Right renal pelvis (tissue), 4 donors: Measurements from ENCODE around the gene TUBB2B. TPM values are rescaled to one million over a fixed set of nuclear protein-coding genes. Genes with fewer than 3 reads are reported as not detected.
"Not testable (repeated sequence)": the region's sequence is repeated elsewhere in the genome, so short reads cannot be mapped to it uniquely, and the experiment has no call there.

Experiments
- DNase-seq, 4 donors: peaks; one replicate each; pipeline ENCODE4 v3.0.0-alpha.2; 2013; ENCODE audit warnings: low read depth in 4 of 4, low spot score in 3 of 4, missing footprints in 1 of 4
- polyA plus RNA-seq, 4 donors: library from polyadenylated mRNA; unstranded; fragments of 120-200 nt; gene quantifications; one replicate each; pipeline ENCODE4 v1.2.1, GENCODE V29; 2013; ENCODE audit not compliant: insufficient read length in 4 of 4

TUBB2B gene
- polyA plus RNA-seq, 4 donors: 102 to 141 (median 121) TPM

DNA sequence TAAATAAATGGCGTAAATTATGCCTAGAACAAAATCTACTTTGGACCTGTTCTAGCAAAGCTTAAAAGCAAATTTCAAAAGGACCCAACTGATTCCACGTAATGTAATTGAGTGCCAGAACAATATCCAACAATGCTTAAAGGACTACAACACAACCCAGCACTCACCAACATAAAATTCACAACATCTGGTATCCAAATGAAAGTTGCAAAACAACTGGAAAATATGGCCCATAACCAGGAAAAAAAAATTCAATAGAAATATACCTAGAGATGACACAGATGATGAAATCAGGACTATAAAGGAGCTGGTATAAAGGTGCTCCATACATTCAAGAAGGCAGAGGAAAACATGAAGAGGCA, 14.1 kb downstream of the TUBB2B start:
- no peak for DNase-seq

DNA sequence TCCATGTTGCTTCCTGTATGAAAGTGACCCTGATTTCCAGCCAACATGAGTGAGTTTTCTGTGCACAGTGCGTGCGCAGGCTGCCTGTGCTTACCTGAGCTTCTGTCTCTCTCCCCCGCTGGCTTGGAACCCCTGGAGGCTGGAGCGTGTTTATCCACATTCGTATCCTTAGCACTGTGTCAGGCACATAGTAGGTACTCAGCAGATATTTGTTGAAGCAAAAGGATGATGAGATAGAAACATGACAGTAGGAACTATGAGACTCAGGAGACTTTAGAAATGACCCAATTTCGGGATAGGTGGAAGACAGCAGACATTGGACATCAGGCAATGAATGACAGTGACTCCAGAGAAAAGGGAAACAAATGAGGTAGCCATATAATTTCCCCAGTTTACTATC, 15.2 kb downstream of the TUBB2B start:
- no peak for DNase-seq

DNA sequence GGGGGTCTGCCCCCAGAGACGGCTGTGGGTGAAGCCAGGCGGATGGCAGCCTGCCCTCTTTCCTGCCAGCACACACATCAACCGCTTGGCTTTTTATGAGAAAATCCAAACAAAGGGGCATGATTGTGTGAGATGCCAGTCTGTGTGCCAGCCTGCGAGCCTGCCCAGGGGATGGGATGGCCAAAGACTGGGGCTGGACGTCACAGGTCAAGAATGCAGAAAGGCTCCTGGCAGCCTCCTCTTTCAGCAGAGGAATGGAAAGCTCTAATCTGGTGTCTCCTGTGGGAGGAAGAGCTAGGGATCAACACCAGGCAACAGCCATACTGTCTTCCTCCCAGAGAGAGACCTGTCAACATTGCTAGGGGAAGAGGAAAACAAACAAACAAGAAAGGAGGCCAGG, 15.8 kb downstream of the TUBB2B start:
- DNase-seq: no peak

DNA sequence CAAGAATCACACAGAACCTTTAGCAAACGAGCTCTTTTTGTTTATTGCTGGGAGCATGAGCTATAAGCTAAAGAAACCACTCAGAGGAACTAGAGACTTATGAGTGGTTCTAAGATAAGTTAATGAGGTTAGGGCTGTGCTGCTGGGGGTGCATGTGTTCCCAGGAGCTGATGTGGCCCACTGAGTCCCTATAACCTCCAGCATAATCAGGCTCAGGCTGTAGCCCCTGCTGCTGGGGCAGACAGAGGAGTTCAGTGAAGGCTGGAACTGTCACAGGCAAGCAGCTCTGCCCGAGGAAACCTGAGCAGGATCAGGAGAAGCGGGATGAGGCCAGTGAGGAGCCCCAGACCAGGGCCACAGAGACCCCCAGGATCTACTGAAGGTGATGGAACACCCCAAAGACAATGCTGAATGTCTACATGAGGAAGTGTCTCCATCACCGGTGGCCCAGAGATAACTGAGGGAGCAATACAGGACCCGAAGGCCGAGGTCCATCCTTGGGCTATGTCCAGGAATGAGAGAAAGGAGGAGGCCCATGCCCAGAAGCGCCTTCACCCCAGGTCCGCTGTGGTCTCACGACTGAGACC, 17.3 kb downstream of the TUBB2B start:
- no peak for DNase-seq

DNA sequence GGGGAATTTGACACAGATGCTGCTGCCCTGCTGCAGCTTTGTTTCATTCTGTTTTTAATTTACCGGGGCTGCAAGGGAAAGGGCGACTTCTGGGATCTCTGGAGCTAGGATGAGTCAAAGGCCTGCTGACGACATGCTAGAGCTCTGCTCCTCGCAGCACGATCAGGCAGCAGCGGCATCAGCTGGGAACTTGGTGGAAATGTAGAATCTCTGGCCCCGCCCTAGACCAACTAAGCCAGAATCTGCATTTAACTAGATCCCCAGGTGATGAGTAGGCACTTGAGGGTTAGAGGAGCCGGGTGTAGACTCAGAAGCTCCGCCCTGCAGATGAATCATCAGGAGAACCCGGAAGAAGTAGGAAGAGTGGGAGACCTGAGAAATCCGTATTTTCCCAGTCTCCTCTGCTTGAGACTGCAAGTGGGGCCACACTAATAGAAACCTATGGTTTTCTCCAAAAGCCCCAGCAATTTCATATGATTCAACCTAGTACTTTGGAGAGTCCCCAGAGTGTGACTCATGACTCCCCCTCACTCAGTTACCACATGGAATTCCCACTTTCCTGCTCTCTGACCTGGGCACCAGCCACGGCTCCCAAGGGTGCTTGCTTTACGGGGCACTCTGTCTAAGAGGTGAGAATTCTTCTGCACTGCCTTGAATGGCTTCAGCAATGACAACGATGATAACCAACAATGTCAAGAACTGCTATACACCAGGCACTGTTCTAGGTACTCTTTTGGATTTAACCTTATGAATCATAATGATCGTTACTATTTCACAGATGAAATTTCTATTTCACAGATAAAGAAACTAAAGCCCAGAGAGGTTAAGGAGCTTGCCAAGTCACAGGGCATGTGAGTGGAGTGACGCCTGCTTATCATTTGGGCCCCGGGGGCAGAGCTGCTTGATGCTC, 18.1 kb downstream of the TUBB2B start:
- DNase-seq: no peak

DNA sequence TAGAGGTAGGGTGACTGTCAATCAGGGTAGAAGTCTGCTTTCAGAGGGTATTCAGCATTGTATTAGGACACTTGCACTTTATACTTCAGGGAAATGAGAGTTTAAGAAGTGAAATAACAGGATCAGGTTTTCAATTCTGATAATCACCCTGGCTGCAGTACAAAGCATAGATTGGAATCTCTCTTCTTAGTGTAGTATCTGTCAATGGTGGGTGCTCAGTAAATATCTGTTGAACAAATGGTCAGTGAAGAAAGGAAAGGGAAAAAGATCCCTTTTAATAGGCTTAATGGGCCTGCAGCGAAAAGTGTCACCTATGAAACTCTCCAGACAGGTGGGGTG, 18.7 kb downstream of the TUBB2B start:
- DNase-seq: no peak

DNA sequence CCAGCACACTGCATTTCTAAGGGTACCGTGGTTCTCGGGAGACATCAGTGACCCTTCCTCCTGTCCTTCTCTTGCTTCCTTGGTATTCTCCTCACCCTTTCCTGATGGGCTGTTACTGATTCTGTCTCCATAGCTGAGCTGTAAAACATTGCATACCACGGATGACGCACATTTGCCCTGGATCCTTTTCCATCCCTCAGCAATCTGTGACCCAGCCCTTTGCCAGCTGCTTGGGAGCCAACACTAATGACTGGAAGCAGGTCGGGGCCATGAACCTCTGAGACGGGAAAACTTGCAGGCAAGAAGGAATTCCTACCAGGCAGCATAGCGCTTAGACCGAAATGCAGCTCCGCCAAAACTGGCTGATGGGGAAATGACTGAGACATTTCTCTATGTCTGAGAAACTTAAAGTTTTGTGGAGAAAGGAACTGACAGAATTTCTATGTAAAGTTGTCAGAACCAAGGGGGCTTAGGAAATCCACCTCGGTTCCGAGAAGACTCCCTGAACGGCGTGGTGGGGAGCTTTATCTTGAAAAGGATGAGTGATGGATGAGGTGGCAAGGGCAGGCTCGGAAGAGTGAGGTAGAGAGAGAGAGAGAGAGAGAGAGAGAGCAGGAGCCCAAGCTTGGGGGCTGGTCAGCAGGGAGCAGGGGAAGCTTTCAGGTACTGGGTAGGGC, 19.2 kb downstream of the TUBB2B start:
- DNase-seq: no peak

DNA sequence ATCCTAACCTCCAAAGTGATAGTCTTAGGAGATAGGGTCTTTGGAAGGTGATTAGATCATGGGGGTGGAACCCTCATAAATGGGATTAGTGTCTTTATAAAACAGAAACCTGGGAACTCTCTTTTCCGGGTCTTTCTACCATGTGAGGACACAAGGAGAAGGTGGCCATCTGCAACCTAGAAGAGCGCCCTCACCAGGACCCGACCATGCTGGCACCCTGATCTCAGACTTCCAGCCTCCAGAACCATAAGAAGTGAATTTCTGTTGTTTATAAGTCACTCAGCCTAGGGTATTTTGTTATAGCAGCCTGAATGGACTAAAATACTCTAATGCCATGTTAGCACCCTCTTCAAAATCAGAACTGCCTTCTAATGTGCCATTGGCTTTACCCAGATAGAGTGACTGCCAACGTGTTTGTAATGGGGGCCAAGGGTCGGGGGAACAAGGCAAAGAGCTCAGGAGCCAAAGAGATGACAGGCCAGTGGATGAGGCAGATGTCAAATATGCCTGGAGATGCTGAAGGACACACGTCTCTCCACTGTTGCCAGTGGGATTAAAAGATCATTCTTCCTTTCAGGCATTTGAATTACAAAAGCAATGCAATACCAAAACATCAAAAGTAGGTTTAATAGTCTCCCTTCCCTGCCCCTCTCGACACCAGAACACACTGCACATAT, 21.0 kb downstream of the TUBB2B start:
- DNase-seq: no peak

DNA sequence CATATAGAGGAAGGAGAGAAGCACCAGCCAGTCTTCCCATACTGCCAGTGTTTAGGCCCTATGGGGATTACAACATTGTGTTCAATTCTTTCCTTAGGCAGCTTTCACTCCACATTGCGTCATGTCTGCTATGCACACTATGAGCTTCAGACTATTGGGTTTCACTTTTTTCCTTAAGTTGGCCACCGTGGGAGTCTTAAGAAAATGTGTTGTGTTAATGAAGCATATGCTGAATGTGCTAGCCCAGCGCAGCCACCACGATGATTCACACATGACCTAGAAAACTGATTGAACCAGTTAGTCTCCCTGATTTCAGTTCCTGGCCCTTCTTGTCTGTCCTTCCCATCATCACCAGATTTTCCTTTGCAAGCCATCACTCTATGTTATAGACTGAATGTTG, 21.5 kb downstream of the TUBB2B start:
- no peak for DNase-seq

DNA sequence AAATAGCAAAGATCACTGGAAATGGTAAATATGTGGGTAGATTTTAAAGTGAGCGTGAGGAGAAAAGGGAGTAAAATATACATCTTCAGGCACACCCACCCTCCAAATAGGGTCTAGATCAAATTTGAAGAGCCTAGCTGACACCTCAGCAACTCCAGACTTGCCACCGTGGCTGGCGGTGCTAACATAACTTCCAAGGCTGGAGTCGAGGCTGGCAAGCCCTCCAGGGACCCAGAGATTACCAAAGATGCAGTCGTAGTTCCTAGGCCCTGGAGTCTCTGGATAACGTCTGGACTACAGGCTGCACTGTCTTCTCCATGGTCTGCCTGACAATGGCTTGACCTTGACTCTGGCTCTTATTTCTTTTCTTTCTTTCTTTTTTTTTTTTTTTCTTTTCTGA, 22.5 kb downstream of the TUBB2B start:
- no peak for DNase-seq

DNA sequence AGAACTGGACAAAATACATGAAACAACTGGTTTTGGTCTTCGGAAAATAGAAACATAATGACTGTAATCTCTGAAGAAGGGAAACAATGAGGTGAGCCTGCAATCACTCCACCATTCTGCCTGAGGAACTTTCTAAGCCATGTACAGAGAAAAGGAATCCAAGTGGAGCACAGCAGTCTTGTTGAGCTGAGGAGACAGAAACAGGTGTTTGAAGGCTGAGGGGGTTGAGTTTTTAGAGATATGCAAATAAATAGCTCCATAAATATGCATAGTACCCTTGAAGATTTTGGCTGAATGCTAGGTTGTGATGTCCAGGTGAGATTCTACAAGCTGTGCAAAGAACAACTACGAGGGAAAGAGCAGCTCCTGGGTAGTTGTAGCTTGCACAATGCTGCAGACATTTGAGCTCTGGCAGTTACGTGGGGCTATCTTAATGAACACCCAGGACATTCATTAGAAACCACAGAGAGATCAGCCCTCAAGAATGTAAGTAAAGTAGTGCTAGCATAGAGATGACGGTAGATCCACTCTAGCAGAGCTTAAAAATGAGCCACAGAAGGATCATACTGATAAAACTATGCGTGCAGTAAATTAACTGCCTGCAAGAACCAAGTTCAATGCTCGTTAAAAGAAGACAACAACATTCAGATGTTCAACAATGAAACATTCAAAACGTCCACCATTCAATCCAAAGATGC, 24.3 kb downstream of the TUBB2B start:
- no peak for DNase-seq

DNA sequence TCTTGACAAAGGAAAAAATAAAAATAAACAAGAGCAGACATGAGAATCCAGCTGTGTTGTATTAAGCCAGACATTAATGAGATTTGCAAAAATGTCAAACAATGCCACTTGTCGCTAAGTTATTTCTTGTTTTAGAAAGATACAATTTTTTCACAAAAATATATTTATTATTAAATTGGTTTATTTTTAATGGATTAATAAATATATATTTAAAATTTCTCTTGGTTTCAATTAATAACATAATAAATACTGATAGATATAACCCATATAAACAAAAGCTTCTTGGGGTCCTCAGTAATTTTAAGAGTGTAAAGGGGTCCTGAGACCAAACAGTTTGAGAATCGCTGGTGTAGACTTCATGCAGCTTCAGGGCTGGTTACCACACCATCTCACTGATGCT, 26.1 kb downstream of the TUBB2B start:
- DNase-seq: no peak

DNA sequence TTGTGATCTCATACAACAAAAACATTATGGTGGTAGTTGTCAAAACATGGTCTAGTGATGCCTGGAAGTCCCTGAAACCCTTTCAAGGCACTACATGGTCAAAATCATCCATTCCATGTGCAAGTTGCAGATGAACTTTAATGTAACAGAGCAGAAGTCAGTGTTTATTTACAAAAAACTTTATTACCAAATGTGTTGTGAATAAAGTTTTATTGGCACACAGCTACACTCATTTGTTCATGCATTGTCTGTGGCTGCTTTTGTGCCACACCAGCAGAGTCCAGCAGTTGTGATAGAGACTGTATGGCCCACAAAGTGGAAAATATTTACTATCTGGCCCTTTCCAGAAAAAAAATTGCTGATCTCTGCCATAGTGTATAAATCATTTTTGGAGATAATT, 26.8 kb downstream of the TUBB2B start:
- no peak for DNase-seq

DNA sequence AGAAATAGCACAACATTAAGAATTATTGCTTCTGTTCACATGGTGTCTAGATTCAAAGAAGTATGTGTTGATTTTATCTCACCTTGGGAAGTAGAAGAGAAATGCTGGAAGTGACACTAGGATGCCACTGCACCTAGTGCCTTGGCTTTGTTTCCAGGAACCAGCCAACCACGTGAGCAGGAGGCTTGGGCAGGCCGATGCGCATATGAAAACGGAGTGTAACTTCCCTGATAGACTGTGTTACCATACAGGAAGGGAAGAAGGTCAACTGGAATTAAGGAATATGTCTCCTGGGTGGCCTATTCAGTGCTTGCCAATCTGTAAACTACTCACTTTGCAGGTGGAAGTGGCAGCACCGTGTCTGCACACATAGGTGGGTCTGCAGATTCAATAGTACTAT, 28.1 kb downstream of the TUBB2B start:
- DNase-seq: no peak

DNA sequence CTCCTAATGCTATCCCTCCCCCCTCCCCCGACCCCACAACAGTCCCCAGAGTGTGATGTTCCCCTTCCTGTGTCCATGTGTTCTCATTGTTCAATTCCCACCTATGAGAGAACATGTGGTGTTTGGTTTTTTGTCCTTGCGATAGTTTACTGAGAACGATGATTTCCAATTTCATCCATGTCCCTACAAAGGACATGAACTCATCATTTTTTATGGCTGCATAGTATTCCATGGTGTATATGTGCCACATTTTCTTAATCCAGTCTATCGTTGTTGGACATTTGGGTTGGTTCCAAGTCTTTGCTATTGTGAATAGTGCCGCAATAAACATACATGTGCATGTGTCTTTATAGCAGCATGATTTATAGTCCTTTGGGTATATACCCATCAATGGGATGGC, 29.7 kb downstream of the TUBB2B start:
- not testable (repeated sequence) for DNase-seq

DNA sequence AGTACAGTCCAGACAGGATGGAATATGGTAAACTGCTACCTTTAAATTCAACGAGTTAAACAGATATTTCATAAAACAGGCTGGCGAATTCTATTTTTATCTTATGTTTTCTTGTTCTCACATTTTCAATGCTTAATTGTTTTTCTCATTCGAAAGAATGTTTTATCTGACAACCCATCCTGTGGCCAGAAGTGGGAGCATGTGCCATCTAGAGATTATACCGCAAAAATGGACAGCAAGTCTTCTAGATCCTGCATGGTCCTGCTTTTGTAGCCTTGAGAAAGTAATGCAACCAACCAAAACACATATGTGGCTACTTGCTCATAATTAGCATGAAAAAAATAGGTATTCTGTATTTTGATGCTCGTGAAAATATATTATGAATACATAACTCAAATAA, 30.7 kb downstream of the TUBB2B start:
- DNase-seq: no peak

DNA sequence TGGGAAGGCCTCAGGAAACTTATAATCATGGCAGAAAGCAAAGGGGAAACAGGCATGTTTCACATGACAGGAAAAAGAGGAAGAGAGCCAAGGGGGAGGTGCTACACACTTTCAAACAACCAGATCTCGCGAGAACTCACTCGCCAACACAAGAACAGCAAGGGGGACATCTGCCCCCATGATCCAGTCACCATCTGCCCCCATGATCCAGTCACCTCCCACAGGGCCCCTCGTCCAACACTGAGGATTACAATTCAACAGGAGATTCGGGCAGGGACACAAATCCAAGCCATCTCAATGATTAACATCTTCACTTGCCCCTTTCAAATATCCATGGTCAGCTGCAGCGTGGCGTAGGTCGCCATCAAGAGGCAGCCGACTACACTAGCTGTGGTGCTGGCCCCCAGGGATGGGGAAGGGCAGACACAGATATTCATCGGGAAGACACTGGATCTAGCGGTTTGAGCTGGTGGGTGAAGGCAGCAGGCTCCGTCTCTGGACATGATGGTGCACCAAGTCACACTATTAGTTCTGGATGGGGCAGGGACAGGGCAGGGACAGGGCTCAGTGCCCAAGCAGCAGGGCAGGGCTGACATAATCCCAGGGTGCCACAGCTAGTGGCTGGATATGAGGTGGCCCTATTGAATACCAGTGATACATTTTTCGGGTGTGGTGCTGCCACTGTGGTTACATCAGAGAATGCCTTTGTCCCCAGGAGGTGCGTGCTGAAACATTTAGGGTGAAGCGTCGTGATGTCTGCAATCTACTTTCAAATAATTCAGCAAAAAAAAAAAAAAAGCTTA, 31.6 kb downstream of the TUBB2B start:
- DNase-seq: no peak

DNA sequence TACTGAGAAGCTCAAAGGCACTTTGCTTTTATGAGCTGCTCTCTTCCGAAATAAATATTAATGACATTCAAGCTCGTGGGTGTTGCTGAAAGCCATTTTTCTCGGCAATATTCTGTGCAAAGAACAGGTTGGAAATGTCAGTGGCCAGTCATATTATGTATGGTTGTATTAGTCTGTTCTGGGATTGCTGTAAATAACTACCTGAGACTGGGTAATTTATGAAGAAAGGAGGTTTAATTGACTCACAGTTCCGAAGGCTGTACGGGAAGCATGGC, 32.1 kb downstream of the TUBB2B start:
- no peak for DNase-seq

DNA sequence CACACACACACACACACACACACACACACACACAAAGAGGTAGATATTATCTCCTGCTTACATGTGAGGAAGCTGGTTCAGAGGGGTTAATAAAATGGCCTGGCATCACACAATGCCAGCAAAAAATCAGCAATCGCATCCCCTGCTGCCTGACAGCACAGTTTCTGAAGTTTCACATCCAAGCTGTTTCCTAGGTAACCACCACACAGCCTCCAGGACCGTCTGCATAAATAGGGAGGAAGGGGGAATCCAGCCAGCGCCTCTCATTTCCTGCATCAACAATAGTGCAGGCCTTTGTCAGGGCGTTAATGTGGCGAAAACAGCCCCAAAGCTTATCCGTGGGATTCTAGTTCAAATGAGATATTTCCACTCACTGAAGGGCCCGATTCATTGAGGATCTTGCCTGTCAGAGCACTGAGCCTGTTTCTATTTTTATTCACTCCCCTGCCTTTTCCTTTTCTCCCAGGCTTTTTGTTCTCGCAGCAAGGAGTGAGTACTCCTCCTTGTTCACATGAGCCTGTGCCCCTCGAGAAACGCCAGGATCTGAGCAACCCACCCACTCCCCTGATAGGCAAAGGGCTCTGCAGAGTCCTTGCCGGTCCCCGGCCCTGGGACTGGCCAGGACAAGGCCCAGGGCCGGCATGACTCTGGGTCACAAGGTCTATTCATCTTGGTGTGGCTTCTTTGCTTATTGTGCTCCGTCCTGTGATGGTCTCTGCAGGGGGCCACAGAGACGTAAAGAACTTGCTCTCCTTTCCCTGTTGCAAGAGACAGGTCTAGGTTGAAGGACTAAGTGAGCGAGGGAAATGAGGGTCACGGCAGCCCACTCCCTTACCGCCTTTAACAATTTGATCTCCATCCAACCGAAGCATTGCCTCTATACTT, 32.7 kb downstream of the TUBB2B start:
- no peak for DNase-seq
